Panc1 (cell line): Measurements from ENCODE around the gene CBX4. TPM values are rescaled to one million over a fixed set of nuclear protein-coding genes. Genes with fewer than 3 reads are reported as not detected.

Experiments
- ATAC-seq: fragments of 200-7000 bp; cut with Tn5 transposase; 2 replicates; pipeline ENCODE4 v1.9.1; 2020; ENCODE audit warnings: mild to moderate bottlenecking, moderate library complexity
- BruUV-seq: library from RNA; stranded (reverse); fragments of 400-500 nt; replicated peaks from 2 replicates; lab custom pipeline; 2021; lab: Mats Ljungman, UMichigan
- CTCF ChIA-PET: fragments of 300-600 bp; sonication (Branson Sonifier 250); formaldehyde crosslinking; loops from one replicate; lab custom pipeline; 2022; ENCODE audit warnings: antibody characterized with exemption; lab: Charles Lee
- POLR2A ChIA-PET: fragments of 300-600 bp; sonication (Branson Sonifier 250); formaldehyde crosslinking; loops from one replicate; lab custom pipeline; 2022; ENCODE audit warnings: antibody characterized with exemption; lab: Charles Lee
- DNase-seq: peaks from one replicate; pipeline ENCODE4 v3.0.0-alpha.2; 2010; ENCODE audit warnings: low read depth, low spot score
- H3K27ac ChIP-seq: 2 replicates; pipeline ENCODE4 v1.5.1; 2011; ENCODE audit warnings: mild to moderate bottlenecking, low read length, inconsistent platforms
- H3K27me3 ChIP-seq: fragments of 200-500 bp; sonication (Bioruptor generic); 2 replicates; pipeline ENCODE4 v1.6.0; 2014; ENCODE audit warnings: low read length, inconsistent platforms; ENCODE audit not compliant: control insufficient read depth, insufficient read depth
- H3K36me3 ChIP-seq: fragments of 200-500 bp; sonication (Bioruptor generic); 2 replicates; pipeline ENCODE4 v1.5.1; 2014; ENCODE audit warnings: inconsistent platforms, mild to moderate bottlenecking, low read length, moderate library complexity; ENCODE audit not compliant: control insufficient read depth, insufficient read depth
- H3K4me1 ChIP-seq: 2 replicates; pipeline ENCODE4 v1.5.1; 2011; ENCODE audit warnings: inconsistent platforms, mild to moderate bottlenecking, low read length, moderate library complexity; ENCODE audit not compliant: control insufficient read depth, insufficient read depth
- H3K4me3 ChIP-seq, 2 experiments: 2 replicates each; pipeline ENCODE4 v1.5.1; 2011 to 2012; ENCODE audit warnings: low read depth in 2 of 2, low read length in 2 of 2, mild to moderate bottlenecking in 2 of 2, inconsistent platforms in 1 of 2, moderate library complexity in 1 of 2
- H3K9me3 ChIP-seq: fragments of 200-500 bp; sonication (Bioruptor generic); 2 replicates; pipeline ENCODE4 v1.5.1; 2014; ENCODE audit warnings: low read depth, mild to moderate bottlenecking, inconsistent platforms, low read length, moderate library complexity; ENCODE audit not compliant: control insufficient read depth, insufficient read depth
- POLR2AphosphoS5 ChIP-seq: IDR thresholded peaks from 2 replicates; pipeline ENCODE4 v1.6.1; 2012; ENCODE audit warnings: mild to moderate bottlenecking, low read depth, low read length, moderate library complexity
- REST ChIP-seq, 2 experiments: IDR thresholded peaks; 2 replicates each; pipeline ENCODE4 v1.6.1; 2011 to 2012; ENCODE audit warnings: low read depth in 2 of 2, control low read depth in 1 of 2, low read length in 1 of 2, mild to moderate bottlenecking in 1 of 2, moderate library complexity in 1 of 2; ENCODE audit not compliant: insufficient read depth in 1 of 2
- SIN3A ChIP-seq: IDR thresholded peaks from 2 replicates; pipeline ENCODE4 v1.6.1; 2012; ENCODE audit warnings: low read depth, mild to moderate bottlenecking, low read length, moderate library complexity, borderline replicate concordance; ENCODE audit not compliant: insufficient read depth
- TCF7L2 ChIP-seq: IDR thresholded peaks from 2 replicates; pipeline ENCODE4 v1.6.1; 2011; ENCODE audit warnings: mild to moderate bottlenecking, low read depth, low read length, inconsistent platforms
- in situ Hi-C: cut with HindIII; loops from 2 replicates; pipeline ENCODE4 v1.10.0; 2016; ENCODE audit warnings: low sequenced_read_pairs, low pct_unique_long_range_greater_than_20kb
- intact Hi-C: fragments of 100-400 bp; cut with micrococcal nuclease; formaldehyde crosslinking; loops from one replicate; pipeline ENCODE4 v1.10.0; 2022; ENCODE audit not compliant: unreplicated experiment
- total RNA-seq: library from RNA; stranded (reverse); gene quantifications from one replicate; pipeline ENCODE4 v1.2.1, GENCODE V29; 2021; ENCODE audit not compliant: unreplicated experiment
- TF ChIP-seq, protein P1 (sequence below): fragments of 450-650 bp; IDR thresholded peaks from 2 replicates; pipeline ENCODE4 v1.5.1; 2017; ENCODE audit warnings: mild to moderate bottlenecking

Gene CBX4
- total RNA-seq, 1 experiment from 2014 or later, result 48.6 TPM

GRCh38 chr17:79789943-79790804, 49.1 kb downstream of the CBX4 start:
- in situ Hi-C loops, result loop anchor here (25.0 kb wide), 1 partner anchor 197 kb away; no protein-coding TSS in a partner anchor
- no TSS peak for BruUV-seq
- ChIA-PET CTCF (interaction anchor here (0.7 to 1.0 kb wide), 2 partner anchors 43 to 196 kb away, joined by 3 to 4 read pairs; no protein-coding TSS in a partner anchor), POLR2A (no interaction called here)
- peak overlapping the region; percentile 8 to 35; a peak in 3 of 4 replicates for H3K4me3 ChIP-seq
- ATAC-seq (peak; percentile 56), DNase-seq (no peak)
- H3K4me1 ChIP-seq, result peaks cover 16% of the 10 kb centered on the region
- no peaks in the 10 kb centered on the region for H3K36me3 ChIP-seq
- H3K9me3 ChIP-seq, result no peaks in the 10 kb centered on the region
- TF ChIP-seq REST (IDR thresholded peaks at IDR 0.05; ENCODE audit: insufficient read depth in 1 of 2, low read depth in 2 of 2, low read length in 1 of 2), result no peak
- TF ChIP-seq, protein P1, sequence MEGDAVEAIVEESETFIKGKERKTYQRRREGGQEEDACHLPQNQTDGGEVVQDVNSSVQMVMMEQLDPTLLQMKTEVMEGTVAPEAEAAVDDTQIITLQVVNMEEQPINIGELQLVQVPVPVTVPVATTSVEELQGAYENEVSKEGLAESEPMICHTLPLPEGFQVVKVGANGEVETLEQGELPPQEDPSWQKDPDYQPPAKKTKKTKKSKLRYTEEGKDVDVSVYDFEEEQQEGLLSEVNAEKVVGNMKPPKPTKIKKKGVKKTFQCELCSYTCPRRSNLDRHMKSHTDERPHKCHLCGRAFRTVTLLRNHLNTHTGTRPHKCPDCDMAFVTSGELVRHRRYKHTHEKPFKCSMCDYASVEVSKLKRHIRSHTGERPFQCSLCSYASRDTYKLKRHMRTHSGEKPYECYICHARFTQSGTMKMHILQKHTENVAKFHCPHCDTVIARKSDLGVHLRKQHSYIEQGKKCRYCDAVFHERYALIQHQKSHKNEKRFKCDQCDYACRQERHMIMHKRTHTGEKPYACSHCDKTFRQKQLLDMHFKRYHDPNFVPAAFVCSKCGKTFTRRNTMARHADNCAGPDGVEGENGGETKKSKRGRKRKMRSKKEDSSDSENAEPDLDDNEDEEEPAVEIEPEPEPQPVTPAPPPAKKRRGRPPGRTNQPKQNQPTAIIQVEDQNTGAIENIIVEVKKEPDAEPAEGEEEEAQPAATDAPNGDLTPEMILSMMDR, result peak; percentile 99
- intact Hi-C loops, result loop anchor here (5.0 kb wide), 1 partner anchor 202 kb away; no protein-coding TSS in a partner anchor
- 0 out of 2 replicates have a peak overlapping the region, but pooled peaks have one; percentile 30 for H3K27ac ChIP-seq
- H3K27me3 ChIP-seq, result no peaks in the 10 kb centered on the region

- Histone ChIP-seq H3K27me3 (no peaks in the 10 kb centered on the region), H3K36me3 (no peaks in the 10 kb centered on the region), H3K27ac (no peak overlapping the region), H3K4me1 (peaks cover 10% of the 10 kb centered on the region), H3K9me3 (no peaks in the 10 kb centered on the region), H3K4me3 (no peak overlapping the region; a peak in 1 of 4 replicates)
- in situ Hi-C loops, result loop anchor here (25.0 kb wide), 1 partner anchor 198 kb away; no protein-coding TSS in a partner anchor
- no TSS peak for BruUV-seq
- ATAC-seq, result peak; percentile 1; the same call in 1 of the 2 replicates
- ChIA-PET POLR2A (no interaction called here), CTCF (interaction anchor here (0.6 to 1.0 kb wide), 3 partner anchors 44 to 47 kb away, joined by 3 to 4 read pairs (median 3); no protein-coding TSS in a partner anchor)
- TF ChIP-seq TCF7L2 (no peak), SIN3A (no peak), REST (IDR thresholded peaks at IDR 0.05; ENCODE audit: insufficient read depth in 1 of 2, low read depth in 2 of 2, low read length in 1 of 2) (no peak), POLR2AphosphoS5 (no peak)
- TF ChIP-seq, protein P1, result no peak
- intact Hi-C loops, result no loop called here
- no peak for DNase-seq
These were observed 50.0 kb downstream of the CBX4 start for GRCh38 chr17:79788989-79789942.
